Measurements from ENCODE around the gene GRIK4. TPM values are rescaled to one million over a fixed set of nuclear protein-coding genes. Genes with fewer than 3 reads are reported as not detected.
A peak's percentile ranks its signal among the peaks of the same experiment; 100 is the strongest.

GRIK4 gene
- total and polyA plus RNA-seq, 7 donors = 0.04 to 0.11 (median 0.04) TPM; not detected in 4

DNA sequence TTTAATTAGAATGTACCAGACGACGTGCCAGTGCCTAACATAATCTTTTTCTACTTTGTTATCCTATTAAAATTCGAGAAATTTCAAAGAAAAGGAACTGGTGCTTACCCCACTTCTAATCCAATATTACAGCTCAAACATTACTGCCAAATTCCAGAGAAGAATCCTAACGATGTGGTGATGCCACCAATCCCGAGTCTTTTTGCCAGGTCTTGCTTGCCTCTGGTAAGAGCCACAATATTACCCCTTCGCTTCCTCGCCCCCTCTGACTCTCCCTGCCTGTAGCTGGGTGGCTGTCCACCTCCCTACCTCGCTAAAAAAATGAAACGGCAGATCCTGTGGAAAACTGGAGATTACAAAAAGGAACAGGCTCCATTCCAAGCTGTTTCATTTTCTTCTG is 462.9 kb downstream of the GRIK4 start:
- H3K27ac ChIP-seq = no peak overlapping the region
- WGBS, 3 donors = 28 to 40% (median 31%) methylated on average over 9 of the region's 9 CpGs
- DNase-seq (no peak), ATAC-seq (no peak)
- H3K4me3 ChIP-seq = no peak overlapping the region
- H3K4me1 ChIP-seq = no peaks in the 10 kb centered on the region
- H3K36me3 ChIP-seq (ENCODE audit: insufficient read depth in 1 of 2, low read depth in 1 of 2) = no peaks in the 10 kb centered on the region
- H3K27me3 ChIP-seq (ENCODE audit: insufficient read depth in 3 of 3, low read length in 2 of 3) = peaks cover 0 to 27% (median 3%) of the 10 kb centered on the region in 3 donors
- no peaks in the 10 kb centered on the region for H3K9me3 ChIP-seq
- intact Hi-C loops (cut with DNase I) = no loop called here
- TF ChIP-seq, protein P1, sequence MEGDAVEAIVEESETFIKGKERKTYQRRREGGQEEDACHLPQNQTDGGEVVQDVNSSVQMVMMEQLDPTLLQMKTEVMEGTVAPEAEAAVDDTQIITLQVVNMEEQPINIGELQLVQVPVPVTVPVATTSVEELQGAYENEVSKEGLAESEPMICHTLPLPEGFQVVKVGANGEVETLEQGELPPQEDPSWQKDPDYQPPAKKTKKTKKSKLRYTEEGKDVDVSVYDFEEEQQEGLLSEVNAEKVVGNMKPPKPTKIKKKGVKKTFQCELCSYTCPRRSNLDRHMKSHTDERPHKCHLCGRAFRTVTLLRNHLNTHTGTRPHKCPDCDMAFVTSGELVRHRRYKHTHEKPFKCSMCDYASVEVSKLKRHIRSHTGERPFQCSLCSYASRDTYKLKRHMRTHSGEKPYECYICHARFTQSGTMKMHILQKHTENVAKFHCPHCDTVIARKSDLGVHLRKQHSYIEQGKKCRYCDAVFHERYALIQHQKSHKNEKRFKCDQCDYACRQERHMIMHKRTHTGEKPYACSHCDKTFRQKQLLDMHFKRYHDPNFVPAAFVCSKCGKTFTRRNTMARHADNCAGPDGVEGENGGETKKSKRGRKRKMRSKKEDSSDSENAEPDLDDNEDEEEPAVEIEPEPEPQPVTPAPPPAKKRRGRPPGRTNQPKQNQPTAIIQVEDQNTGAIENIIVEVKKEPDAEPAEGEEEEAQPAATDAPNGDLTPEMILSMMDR (IDR thresholded peaks at IDR 0.05) = no peak

DNA sequence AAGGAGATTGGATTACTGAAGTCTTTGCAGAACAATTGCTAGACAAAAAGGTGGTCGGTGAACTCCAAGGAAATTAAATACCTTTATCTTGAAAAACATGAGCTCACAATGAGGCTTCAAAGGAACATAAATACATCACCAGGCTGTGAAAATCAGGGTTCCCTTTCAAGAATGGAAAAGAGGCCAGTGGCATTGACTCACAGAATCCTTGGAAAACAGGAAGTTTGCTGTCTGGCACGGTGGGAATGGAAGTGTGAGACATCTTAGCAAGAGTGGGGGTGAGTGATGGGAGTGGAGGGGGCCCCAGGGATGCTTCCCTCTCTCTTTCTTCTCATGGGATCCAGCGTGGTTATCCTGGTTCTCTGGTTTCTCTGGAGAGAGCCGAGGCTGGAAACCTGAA is 463.4 kb downstream of the GRIK4 start:
- H3K9me3 ChIP-seq = no peaks in the 10 kb centered on the region
- ATAC-seq = no peak
- DNase-seq = no peak
- intact Hi-C loops (cut with DNase I) = no loop called here
- H3K4me3 ChIP-seq = no peak overlapping the region
- no peaks in the 10 kb centered on the region for H3K4me1 ChIP-seq
- H3K27me3 ChIP-seq (ENCODE audit: insufficient read depth in 3 of 3, low read length in 2 of 3) = peaks cover 0 to 28% (median 3%) of the 10 kb centered on the region in 3 donors
- TF ChIP-seq, protein P1 (IDR thresholded peaks at IDR 0.05) = no peak
- no peak overlapping the region for H3K27ac ChIP-seq
- 19 to 47% (median 22%) methylated on average over 4 of the region's 4 CpGs for WGBS, 3 donors
- H3K36me3 ChIP-seq (ENCODE audit: insufficient read depth in 1 of 2, low read depth in 1 of 2) = no peaks in the 10 kb centered on the region

DNA sequence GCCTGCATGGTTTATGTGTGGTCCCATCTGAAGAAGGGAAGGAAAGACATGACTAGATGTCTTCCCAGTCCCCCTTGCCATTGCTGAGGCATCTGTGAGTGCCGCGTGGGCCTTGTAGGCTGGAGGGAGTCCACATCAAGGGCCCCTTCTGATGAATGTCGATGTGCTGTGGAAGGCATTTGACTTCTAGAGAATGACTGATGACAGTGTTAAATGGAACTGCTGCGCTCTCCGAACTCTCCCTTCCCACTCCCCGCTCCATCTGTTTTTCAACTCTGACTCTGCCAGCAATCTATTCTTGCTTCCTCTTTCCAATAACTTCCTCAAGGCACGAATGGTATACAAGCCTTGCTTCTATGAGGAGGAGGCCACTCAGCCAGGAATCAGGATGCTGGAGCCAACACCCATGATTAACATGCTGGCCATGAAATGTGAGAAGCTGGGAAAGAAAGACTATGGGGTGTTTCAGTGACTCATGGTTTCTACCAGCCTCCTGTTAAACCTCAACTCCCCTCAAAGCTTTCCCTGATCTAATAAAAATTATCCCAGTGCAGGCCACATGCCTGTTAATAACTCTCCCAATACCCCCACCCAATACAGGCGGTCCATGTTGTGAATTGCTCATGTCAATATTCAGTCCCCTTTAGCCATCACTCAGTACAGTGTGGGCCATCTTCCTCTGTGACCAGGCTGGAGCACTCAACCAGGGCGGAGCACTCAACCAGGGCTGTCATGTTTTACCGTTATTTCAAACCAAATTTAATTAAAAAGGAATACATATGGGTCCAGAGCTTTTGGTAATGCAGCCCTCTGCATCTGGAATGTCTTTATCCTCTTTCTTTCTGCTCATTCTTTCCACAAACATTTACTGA is 466.0 kb downstream of the GRIK4 start:
- intact Hi-C loops (cut with DNase I) = no loop called here
- DNase-seq = no peak
- H3K4me3 ChIP-seq = no peak overlapping the region

DNA sequence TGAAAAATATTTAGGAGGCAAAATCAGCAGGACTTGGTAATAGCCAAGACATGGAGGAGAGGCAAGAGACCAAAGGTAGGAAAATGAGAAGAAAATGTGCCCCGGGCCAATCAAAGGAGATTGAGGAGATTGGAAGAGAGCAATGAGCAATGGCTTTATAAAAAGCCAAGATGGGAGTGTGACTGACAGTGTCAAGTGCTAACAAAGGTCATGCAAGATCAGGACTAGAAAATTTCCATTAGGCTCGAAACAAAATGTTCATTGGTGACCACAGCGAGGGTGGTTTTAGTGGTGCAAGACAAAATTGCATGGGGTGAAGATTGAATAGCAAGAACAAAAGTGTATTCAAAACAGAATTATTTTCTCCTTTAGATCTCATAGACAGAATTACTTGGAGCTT is 467.2 kb downstream of the GRIK4 start:
- intact Hi-C loops (cut with DNase I) = no loop called here
- peak in 3 of 4 donors; percentile 37 to 47 (median 42) for ATAC-seq
- Histone ChIP-seq H3K27ac (no peak overlapping the region), H3K36me3 (ENCODE audit: insufficient read depth in 1 of 2, low read depth in 1 of 2) (no peaks in the 10 kb centered on the region), H3K4me3 (no peak overlapping the region), H3K27me3 (ENCODE audit: insufficient read depth in 3 of 3, low read length in 2 of 3) (peaks cover 0 to 25% (median 0%) of the 10 kb centered on the region in 3 donors), H3K4me1 (no peaks in the 10 kb centered on the region), H3K9me3 (no peaks in the 10 kb centered on the region)
- 28 to 35% (median 30%) methylated on average over 3 of the region's 3 CpGs for WGBS, 3 donors
- TF ChIP-seq, protein P1 (IDR thresholded peaks at IDR 0.05) = no peak
- DNase-seq = no peak

More for the DNA sequence above, 466.0 kb downstream of the GRIK4 start:
- TF ChIP-seq, protein P1 (IDR thresholded peaks at IDR 0.05) = no peak
- peak in 1 of 4 donors; percentile 39 for ATAC-seq
- Histone ChIP-seq H3K9me3 (no peaks in the 10 kb centered on the region), H3K36me3 (ENCODE audit: insufficient read depth in 1 of 2, low read depth in 1 of 2) (no peaks in the 10 kb centered on the region), H3K4me1 (no peaks in the 10 kb centered on the region), H3K27ac (no peak overlapping the region), H3K27me3 (ENCODE audit: insufficient read depth in 3 of 3, low read length in 2 of 3) (peaks cover 0 to 20% (median 0%) of the 10 kb centered on the region in 3 donors)
- 53 to 65% (median 65%) methylated on average over 10 of the region's 10 CpGs for WGBS, 3 donors
